Myometrial cell (primary cell): ENCODE results near the gene AATK. TPM values are rescaled to one million over a fixed set of nuclear protein-coding genes. Genes with fewer than 3 reads are reported as not detected.

ENCODE experiments used
- total RNA-seq: library from RNA; depleted of rRNA; stranded (reverse); fragments of >200 nt; gene quantifications from 2 replicates; pipeline ENCODE4 v1.2.3, GENCODE V29; 2015

The AATK gene, protein sequence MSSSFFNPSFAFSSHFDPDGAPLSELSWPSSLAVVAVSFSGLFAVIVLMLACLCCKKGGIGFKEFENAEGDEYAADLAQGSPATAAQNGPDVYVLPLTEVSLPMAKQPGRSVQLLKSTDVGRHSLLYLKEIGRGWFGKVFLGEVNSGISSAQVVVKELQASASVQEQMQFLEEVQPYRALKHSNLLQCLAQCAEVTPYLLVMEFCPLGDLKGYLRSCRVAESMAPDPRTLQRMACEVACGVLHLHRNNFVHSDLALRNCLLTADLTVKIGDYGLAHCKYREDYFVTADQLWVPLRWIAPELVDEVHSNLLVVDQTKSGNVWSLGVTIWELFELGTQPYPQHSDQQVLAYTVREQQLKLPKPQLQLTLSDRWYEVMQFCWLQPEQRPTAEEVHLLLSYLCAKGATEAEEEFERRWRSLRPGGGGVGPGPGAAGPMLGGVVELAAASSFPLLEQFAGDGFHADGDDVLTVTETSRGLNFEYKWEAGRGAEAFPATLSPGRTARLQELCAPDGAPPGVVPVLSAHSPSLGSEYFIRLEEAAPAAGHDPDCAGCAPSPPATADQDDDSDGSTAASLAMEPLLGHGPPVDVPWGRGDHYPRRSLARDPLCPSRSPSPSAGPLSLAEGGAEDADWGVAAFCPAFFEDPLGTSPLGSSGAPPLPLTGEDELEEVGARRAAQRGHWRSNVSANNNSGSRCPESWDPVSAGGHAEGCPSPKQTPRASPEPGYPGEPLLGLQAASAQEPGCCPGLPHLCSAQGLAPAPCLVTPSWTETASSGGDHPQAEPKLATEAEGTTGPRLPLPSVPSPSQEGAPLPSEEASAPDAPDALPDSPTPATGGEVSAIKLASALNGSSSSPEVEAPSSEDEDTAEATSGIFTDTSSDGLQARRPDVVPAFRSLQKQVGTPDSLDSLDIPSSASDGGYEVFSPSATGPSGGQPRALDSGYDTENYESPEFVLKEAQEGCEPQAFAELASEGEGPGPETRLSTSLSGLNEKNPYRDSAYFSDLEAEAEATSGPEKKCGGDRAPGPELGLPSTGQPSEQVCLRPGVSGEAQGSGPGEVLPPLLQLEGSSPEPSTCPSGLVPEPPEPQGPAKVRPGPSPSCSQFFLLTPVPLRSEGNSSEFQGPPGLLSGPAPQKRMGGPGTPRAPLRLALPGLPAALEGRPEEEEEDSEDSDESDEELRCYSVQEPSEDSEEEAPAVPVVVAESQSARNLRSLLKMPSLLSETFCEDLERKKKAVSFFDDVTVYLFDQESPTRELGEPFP (N-terminal part only)
- total RNA-seq: not detected in 2 replicates

GRCh38 chr17:81166033-81166492 lies at the start of gene AATK:
TSS of gene AATK (minus strand) at chr17:81166221. CDS start at chr17:81165992, 229 bp downstream.

GRCh38 chr17:81165246-81166032 lies 582 bp downstream of the AATK start, which contains the start of gene PVALEF:
TSS of gene PVALEF (plus strand) at chr17:81165507. CDS start at chr17:81181227, 15,720 bp downstream.

Other genes starting within 250 kb of the AATK start
- 21.9 and 22.7 TPM in 2 replicates for gene CHMP6, start 174.4 kb downstream of the AATK start, total RNA-seq
- 47.9 and 53.3 TPM in 2 replicates for gene BAIAP2, start 131.1 kb downstream of the AATK start, total RNA-seq
- not detected in 2 replicates for gene PVALEF, start 714 bp downstream of the AATK start, total RNA-seq
- 16.5 and 19.0 TPM in 2 replicates for gene CEP131, start 56.7 kb upstream of the AATK start, total RNA-seq
- 13.6 and 17.3 TPM in 2 replicates for gene TEPSIN, start 72.8 kb upstream of the AATK start, total RNA-seq
- 42.7 and 60.8 TPM in 2 replicates for gene NDUFAF8, start 73.1 kb upstream of the AATK start, total RNA-seq
- gene SLC38A10, start 129.1 kb upstream of the AATK start, total RNA-seq: 88.4 and 101 TPM in 2 replicates
- 6.3 and 7.3 TPM in 2 replicates for gene BAHCC1, start 229.2 kb upstream of the AATK start, total RNA-seq